GM13976 (cell line): ENCODE results near the gene HOXA11.

Experiments used
- DNase-seq: peaks from one replicate; pipeline ENCODE4 v3.0.0; 2012; ENCODE audit warnings: low spot score
- in situ Hi-C: fragments of 300-500 bp; cut with MboI; formaldehyde crosslinking; loops from one replicate; pipeline ENCODE4 v1.12.0; 2022; ENCODE audit warnings: low sequenced_read_pairs, mixed read lengths, inconsistent platforms; ENCODE audit not compliant: unreplicated experiment
- TF ChIP-seq, protein P1 (sequence below): IDR thresholded peaks from 2 replicates; pipeline ENCODE4 v1.5.1; 2012; ENCODE audit warnings: borderline replicate concordance, mild to moderate bottlenecking; ENCODE audit not compliant: insufficient read depth; ENCODE audit errors: extremely low read depth, missing control alignments, control extremely low read depth

The HOXA11 gene

DNA sequence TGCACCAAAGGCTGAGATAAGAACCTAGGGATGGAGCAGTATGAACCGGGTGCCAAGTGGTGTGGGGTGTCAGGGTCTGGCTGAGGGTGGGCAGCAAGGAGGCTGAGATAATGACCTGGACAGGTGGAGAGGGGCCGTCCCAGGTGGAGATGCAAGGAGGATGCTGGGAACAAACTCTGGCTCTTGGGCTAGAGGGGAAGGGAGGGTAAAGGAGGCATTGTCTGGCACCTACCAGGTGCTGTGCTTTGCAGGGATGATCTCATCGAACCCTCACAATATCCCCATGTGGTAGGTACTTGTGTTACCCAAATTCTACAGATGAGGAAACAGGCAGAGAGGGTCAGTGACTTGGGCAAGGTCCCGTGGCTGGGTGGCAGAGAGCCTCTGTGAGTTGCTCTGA is 34.8 kb upstream of the HOXA11 start:
- TF ChIP-seq, protein P1, sequence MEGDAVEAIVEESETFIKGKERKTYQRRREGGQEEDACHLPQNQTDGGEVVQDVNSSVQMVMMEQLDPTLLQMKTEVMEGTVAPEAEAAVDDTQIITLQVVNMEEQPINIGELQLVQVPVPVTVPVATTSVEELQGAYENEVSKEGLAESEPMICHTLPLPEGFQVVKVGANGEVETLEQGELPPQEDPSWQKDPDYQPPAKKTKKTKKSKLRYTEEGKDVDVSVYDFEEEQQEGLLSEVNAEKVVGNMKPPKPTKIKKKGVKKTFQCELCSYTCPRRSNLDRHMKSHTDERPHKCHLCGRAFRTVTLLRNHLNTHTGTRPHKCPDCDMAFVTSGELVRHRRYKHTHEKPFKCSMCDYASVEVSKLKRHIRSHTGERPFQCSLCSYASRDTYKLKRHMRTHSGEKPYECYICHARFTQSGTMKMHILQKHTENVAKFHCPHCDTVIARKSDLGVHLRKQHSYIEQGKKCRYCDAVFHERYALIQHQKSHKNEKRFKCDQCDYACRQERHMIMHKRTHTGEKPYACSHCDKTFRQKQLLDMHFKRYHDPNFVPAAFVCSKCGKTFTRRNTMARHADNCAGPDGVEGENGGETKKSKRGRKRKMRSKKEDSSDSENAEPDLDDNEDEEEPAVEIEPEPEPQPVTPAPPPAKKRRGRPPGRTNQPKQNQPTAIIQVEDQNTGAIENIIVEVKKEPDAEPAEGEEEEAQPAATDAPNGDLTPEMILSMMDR: no peak
- in situ Hi-C loops: loop anchor here (25.0 kb wide), 1 partner anchor 567 kb away; no protein-coding TSS in a partner anchor
- no peak for DNase-seq

DNA sequence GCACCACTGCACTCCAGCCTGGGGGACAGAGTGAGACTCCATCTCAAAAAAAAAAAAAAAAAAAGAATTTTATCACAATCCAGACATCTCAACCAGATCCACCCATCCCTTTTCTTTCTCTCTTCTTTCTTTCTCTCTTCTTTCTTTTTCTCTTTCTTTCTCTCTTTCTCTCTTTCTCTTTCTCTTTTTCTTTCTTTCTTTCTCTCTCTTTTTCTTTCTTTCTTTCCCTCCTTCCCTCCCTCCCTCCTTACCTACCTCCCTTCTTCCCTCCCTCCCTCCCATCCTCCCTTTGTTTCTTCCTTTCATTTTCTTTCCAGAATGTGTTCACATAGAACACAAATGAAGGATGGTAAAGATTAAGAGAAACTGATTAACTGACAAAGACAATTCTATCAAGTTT is 32.9 kb upstream of the HOXA11 start:
- in situ Hi-C loops: loop anchor here (25.0 kb wide), 1 partner anchor 569 kb away; no protein-coding TSS in a partner anchor
- TF ChIP-seq, protein P1: no peak
- no peak for DNase-seq

DNA sequence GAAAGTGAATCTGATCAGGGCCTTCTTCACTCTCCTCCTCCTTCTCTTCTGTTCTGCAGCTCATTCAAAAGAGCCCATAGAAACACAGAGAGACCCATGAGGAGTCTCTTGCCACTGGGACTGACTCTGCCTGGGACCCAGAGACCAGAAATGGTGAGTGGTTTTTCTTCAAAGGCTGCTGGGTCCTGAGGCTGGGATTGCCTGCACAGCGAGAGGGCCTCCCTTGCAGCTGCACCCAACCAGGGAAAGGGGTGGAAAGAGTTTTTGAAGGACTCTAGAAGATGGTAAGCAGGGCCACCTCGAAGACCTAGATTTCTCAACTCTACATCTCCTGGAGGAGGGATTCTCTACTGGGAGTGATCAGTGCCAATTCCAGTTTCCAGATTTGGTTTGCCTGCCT is 30.3 kb upstream of the HOXA11 start:
- in situ Hi-C loops: loop anchor here (25.0 kb wide), 1 partner anchor 572 kb away; no protein-coding TSS in a partner anchor
- no peak for DNase-seq
- TF ChIP-seq, protein P1: no peak

DNA sequence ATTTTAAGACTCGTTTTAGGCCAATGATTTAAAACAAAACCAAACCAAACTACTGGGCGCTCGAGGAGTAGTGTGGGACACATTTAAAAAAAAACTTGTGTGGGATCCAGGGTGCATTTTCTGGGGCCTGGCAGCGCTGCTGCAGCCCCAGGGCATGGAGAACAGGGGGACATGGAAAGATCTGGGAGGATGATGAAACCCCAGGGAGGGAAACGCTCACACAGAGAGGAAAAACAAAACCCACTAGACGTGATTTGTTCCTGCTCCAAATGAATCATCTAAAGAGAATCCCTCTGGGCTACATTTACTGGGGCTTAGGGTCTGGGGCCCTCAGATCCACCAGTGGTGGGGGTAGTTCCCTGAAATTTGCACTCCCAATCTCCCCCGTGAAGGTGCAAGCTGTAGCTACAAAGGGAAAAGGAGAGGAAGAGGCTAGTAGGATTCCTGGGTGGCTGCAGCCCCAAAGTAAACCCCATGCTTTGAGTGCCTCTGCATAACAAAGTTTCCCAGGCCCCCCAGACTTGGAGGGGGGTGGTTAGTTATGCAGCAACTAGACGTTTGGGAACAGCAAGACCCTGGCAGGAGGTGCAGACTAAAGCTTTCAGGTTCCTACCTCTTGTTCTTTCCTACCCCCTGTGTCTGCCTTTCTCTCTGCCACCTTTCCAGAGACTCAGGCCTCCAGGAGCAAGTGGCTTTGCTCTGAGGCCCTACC is 29.4 kb upstream of the HOXA11 start:
- no peak for DNase-seq
- TF ChIP-seq, protein P1: no peak
- in situ Hi-C loops: loop anchor here (25.0 kb wide), 1 partner anchor 573 kb away; no protein-coding TSS in a partner anchor

DNA sequence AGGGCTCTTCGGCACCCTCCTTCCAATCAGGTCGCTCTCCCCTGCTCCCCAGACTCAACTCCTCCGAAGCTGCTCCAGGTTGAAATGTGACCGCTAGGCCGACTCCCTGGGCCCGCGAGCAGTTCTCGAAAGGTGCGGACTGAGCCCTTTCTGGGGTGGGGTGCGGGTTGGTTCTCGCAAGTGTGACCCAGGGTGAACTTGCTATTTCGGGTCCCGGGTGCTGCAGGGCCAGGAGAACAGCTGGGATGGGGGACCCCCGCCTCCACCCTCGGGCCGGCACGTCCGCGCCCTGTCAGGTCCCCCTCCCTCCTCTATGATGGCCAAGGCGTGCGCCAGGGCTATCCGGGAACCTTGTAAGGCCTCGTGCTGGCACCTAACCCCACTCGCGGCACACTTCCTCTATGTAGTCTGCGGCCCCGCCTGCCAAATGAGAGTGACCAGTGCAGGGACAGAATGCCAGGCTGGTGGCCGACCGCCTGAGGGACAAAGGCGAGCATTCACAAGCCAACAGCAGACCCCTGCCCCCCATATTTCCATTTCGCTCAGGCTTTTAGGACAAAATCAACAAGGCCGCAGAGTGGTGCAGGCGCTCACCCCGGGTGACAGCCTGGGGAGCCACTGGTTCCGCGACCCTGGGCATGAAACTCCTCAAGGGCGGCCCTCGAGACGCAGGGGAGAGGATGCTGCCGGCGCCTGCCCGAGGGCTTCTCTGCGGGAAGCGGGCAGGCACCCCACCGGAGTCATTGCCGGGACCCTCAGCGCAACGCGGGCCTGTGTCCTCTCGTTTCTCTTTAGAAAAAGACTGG is 28.6 kb upstream of the HOXA11 start:
- TF ChIP-seq, protein P1: no peak
- DNase-seq: no peak
- in situ Hi-C loops: loop anchor here (25.0 kb wide), 1 partner anchor 574 kb away; no protein-coding TSS in a partner anchor
